ENCODE measurements around the gene RRAS2. TPM values are rescaled to one million over a fixed set of nuclear protein-coding genes. Genes with fewer than 3 reads are reported as not detected.

The RRAS2 gene
- total and polyA plus RNA-seq, 9 of the 15 experiments (the other 6 are each of a cell fraction or from before 2014, with no cell fraction given) = 9.4 to 47.5 (median 37.6) TPM

DNA sequence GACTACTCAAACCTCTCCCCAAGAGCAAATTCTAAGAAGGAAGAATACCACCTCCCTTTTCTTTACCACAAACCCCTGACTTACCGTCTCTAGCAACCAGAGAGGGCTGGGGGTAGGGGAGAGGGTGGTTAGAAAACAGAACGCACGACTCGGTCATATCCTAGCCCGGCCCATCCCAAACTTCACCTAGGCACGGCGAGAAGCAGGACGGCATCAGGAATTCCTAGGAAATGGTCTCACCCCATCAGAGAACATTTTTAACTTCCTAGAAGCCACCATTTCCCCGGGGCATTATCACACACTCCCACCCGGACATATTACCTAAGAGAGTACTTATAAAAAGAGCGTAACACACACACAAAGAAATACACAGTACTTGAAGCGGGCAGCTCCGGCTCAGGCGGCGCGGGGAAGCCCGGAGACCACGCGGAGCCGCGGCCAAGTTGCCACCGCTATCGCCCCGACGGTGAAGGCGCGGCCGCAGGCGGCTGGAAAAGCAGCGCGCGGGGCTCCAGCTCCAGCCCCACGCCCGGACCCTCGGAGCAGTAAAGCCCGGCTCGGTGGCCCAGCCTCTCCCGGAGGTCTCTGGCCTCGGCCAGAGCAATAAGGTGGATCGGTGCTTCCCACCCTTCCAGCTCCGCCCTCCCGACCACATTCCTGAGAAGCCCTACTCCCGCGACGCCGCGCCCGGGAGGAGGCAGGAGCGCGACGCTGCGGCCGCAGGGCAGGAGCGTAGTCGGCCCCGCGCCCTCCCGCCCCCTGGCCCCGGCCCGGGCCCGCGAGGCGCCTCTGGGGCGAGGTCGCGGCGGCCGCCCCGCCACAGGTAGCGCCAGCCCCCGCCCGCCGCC, 878 bp downstream of the RRAS2 start (continued):
- TF ChIP-seq ZNF347 (CRISPR knock-in tag; IDR thresholded peaks at IDR 0.05; ENCODE audit: low read depth) (no peak), RFX1 (IDR thresholded peaks at IDR 0.05) (no peak), SUPT5H (IDR thresholded peaks at IDR 0.05) (0 out of 2 replicates have a peak, but pooled peaks have one; percentile 27), MCM7 (IDR thresholded peaks at IDR 0.05) (no peak), ZNF584 (CRISPR knock-in tag; IDR thresholded peaks at IDR 0.05; ENCODE audit: low read depth) (no peak), TSC22D4 (tag; IDR thresholded peaks at IDR 0.05) (no peak), KAT7 (CRISPR knock-in tag; IDR thresholded peaks at IDR 0.05; ENCODE audit: borderline replicate concordance) (no peak), CREM (IDR thresholded peaks at IDR 0.05; ENCODE audit: low read depth) (peak; percentile 26; the same call in 1 of the 2 replicates), TCF7 (IDR thresholded peaks at IDR 0.05; ENCODE audit: borderline replicate concordance) (no peak), NR2C1 (IDR thresholded peaks at IDR 0.05) (no peak), NR2C1 (tag; IDR thresholded peaks at IDR 0.05) (no peak), PHB2 (IDR thresholded peaks at IDR 0.05; ENCODE audit: low read depth) (no peak), RBFOX2 (IDR thresholded peaks at IDR 0.05; ENCODE audit: low read depth, low read length) (no peak), SMC3 (conservative IDR thresholded peaks at IDR 0.05; ENCODE audit: insufficient read depth, low read depth, low read length) (no peak), HDAC6 (IDR thresholded peaks at IDR 0.05; ENCODE audit: low read depth, low read length) (no peak), NR4A1 (CRISPR knock-in tag; IDR thresholded peaks at IDR 0.05) (no peak), NR4A1 (tag; IDR thresholded peaks at IDR 0.05) (no peak)
- TF ChIP-seq, protein P1, sequence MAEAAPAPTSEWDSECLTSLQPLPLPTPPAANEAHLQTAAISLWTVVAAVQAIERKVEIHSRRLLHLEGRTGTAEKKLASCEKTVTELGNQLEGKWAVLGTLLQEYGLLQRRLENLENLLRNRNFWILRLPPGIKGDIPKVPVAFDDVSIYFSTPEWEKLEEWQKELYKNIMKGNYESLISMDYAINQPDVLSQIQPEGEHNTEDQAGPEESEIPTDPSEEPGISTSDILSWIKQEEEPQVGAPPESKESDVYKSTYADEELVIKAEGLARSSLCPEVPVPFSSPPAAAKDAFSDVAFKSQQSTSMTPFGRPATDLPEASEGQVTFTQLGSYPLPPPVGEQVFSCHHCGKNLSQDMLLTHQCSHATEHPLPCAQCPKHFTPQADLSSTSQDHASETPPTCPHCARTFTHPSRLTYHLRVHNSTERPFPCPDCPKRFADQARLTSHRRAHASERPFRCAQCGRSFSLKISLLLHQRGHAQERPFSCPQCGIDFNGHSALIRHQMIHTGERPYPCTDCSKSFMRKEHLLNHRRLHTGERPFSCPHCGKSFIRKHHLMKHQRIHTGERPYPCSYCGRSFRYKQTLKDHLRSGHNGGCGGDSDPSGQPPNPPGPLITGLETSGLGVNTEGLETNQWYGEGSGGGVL (CRISPR knock-in tag; IDR thresholded peaks at IDR 0.05) = no peak
- TF ChIP-seq, protein P2, sequence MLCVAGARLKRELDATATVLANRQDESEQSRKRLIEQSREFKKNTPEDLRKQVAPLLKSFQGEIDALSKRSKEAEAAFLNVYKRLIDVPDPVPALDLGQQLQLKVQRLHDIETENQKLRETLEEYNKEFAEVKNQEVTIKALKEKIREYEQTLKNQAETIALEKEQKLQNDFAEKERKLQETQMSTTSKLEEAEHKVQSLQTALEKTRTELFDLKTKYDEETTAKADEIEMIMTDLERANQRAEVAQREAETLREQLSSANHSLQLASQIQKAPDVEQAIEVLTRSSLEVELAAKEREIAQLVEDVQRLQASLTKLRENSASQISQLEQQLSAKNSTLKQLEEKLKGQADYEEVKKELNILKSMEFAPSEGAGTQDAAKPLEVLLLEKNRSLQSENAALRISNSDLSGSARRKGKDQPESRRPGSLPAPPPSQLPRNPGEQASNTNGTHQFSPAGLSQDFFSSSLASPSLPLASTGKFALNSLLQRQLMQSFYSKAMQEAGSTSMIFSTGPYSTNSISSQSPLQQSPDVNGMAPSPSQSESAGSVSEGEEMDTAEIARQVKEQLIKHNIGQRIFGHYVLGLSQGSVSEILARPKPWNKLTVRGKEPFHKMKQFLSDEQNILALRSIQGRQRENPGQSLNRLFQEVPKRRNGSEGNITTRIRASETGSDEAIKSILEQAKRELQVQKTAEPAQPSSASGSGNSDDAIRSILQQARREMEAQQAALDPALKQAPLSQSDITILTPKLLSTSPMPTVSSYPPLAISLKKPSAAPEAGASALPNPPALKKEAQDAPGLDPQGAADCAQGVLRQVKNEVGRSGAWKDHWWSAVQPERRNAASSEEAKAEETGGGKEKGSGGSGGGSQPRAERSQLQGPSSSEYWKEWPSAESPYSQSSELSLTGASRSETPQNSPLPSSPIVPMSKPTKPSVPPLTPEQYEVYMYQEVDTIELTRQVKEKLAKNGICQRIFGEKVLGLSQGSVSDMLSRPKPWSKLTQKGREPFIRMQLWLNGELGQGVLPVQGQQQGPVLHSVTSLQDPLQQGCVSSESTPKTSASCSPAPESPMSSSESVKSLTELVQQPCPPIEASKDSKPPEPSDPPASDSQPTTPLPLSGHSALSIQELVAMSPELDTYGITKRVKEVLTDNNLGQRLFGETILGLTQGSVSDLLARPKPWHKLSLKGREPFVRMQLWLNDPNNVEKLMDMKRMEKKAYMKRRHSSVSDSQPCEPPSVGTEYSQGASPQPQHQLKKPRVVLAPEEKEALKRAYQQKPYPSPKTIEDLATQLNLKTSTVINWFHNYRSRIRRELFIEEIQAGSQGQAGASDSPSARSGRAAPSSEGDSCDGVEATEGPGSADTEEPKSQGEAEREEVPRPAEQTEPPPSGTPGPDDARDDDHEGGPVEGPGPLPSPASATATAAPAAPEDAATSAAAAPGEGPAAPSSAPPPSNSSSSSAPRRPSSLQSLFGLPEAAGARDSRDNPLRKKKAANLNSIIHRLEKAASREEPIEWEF (CRISPR knock-in tag; IDR thresholded peaks at IDR 0.05) = no peak
- TF ChIP-seq, protein P3, sequence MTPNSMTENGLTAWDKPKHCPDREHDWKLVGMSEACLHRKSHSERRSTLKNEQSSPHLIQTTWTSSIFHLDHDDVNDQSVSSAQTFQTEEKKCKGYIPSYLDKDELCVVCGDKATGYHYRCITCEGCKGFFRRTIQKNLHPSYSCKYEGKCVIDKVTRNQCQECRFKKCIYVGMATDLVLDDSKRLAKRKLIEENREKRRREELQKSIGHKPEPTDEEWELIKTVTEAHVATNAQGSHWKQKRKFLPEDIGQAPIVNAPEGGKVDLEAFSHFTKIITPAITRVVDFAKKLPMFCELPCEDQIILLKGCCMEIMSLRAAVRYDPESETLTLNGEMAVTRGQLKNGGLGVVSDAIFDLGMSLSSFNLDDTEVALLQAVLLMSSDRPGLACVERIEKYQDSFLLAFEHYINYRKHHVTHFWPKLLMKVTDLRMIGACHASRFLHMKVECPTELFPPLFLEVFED (CRISPR knock-in tag; conservative IDR thresholded peaks at IDR 0.05) = no peak
